ENCODE data around the gene CDK14.

The CDK14 gene

DNA sequence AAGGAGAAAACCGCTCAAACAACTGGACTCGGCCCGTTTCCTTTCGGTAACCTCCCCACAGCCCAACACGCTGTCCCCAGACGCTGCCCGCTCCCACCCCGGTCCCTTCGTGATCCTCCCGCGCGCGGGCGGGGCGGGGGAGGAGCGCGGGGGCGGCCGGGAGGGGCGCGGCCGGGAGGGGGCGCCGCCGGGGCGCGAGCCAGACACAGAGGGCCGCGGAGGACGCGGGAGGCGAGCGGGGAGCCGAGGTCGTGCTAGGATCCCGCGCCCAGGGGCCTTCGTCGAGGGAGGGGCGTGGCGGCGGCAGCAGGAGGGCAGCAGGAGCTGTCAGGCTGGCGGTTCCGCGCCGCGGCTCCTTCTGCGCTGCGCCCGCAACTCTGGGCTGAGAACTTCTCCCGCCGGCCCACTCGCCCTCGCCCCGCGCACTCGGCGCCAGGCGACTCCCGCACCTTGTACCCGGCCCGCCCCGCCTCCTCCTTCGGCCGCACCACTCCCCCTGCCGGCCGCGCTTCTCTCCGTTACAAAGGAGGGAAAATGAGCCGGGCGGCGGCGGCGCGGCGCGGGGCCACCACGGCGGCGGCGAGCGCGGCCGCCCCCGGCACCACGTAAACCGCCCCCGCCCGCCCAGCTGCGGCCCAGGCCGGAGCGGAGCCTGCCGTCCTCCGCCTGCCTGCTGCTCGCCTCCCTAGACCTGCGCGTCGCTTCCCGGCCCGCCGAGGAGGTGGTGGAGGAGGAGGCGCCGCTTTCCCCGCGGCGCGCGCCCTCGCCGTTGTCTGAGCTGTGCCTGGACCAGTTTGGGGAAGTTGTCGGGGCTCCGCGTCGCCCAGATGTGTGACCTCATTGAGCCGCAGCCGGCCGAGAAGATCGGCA, at the start of gene CDK14:
Gene CDK14, plus strand, starts transcription at position 521 of the 870 bp plus-strand sequence. Its CDS starts 307 bp downstream, at position 828.
- no peak for DNase-seq

DNA sequence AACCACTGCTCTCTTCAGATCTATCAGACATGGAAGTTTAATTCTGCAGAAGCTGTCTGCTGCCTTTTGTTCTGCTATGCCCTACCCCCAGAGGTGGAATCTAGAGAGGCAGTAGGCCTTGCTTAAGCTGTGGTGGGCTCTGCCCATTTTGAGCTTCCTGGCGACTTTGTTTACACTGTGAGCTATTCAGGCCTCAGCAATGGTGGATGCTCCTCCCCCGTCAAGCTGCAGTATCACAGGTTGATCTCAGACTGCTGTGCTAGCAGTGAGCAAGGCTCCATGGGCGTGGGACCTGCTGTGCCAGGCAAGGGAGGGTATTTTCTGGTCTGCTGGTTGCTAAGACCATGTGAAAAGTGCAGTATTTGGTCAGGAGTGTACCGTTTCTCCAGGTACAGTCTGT, 45.1 kb upstream of the CDK14 start:
- no peak for DNase-seq

DNA sequence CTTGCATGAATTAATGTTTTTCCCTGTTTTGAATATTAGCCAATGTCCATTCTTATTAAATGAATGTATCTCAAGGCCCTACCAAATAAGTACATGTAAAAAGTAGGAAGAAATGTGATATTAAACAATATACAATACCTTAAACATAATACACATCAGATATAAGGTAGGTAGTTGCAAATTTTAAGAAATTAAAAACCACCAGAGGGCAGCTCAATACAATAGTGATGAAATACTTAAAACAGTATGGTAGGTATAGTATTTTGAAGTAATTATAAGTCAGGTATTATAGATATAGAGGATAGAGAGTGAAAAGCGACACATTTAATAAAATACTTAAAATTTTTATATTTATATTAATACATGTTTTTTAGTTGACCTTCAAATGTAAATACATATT, 43.6 kb upstream of the CDK14 start:
- DNase-seq = no peak

DNA sequence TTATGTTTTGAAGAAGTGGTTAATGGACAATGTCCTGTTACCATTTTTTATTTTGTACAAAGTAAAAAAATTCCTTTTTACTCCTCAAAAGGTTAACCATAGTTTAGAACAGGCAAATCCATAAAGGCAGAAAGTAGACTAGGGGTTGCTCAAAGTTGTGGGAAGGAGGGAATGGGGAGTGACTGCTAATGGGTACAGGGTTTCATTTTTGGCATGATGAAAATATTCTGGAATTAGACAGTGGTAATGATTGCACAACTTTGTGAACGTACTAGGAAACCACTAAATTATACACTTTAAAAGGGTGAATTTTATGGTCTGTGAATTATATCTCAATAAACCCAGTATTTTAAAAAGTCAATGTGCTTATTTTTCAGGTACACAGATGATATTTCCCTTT, 35.4 kb upstream of the CDK14 start:
- DNase-seq = no peak

DNA sequence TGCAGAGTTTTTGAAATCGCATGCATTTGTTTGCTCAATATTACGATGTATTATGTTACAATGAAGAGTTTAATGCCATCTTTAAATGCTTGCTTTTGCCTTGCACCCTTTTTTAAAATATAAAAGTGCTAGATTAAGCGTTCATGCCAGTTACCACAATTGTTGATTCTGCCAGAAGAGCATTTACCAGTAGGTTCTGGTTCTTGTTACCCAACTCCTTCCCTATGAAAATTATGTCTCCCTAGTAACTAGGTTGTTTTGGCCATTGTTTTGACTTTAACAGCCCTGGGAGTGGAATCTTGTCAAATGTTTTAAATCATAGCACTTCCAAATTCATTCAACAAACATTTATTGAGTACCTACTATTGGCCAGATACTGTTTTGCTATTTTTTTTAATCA, 32.8 kb upstream of the CDK14 start:
- no peak for DNase-seq

DNA sequence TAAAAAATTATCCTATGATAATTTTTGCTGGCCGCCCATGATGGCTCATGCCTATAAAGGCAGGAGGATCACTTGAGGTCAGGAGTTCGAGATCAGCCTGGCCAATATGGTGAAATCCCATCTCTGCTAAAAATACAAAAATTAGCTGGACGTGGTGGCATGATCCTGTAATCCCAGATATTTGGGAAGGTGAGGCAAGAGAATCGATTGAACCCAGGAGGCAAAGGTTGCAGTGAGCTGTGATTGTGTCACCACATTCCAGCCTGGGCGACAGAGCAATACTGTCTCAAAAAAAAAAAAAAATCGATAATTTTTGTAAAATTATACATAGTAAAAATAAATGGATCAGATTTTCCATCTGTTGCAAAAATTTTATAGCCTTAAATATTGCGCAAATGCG, 31.7 kb upstream of the CDK14 start:
- DNase-seq = no peak

DNA sequence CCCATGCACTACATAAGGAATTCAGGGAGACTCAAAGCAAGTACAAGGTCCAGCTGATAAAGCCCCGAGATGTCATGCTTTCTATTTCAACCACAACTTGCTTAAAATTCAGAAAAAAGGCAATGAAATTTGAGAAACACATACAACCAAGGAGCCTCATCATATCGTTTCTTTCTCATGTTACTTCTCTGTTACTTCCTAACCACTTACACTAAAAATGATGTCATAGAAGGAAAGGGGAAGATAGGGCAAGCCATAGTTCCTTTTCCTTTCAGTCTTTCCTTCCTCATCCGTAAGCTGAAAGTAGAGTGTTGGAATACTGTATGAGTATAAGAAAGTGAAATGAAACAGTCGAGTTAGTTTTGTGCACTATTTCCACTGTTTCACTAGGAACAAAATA, 27.9 kb upstream of the CDK14 start:
- DNase-seq = no peak

DNA sequence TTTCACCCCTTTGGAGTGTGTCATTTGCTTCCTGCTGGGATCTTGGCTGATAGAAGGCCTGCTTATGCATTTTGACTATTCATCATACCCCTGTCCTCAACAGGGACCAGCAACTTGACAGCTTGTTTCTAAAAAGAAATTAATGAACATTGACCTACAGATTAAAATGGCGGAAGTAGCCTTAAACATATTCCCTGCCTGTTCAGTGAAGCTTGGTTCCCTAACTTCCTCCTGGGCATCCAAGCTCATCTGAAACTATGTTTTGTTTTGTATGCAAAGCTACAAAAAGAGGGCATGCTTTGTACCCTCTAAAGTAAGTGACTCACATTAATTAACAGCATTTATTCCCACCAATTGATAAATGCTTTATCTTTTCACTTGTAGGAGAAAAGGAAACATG, 26.8 kb upstream of the CDK14 start:
- DNase-seq = no peak

DNA sequence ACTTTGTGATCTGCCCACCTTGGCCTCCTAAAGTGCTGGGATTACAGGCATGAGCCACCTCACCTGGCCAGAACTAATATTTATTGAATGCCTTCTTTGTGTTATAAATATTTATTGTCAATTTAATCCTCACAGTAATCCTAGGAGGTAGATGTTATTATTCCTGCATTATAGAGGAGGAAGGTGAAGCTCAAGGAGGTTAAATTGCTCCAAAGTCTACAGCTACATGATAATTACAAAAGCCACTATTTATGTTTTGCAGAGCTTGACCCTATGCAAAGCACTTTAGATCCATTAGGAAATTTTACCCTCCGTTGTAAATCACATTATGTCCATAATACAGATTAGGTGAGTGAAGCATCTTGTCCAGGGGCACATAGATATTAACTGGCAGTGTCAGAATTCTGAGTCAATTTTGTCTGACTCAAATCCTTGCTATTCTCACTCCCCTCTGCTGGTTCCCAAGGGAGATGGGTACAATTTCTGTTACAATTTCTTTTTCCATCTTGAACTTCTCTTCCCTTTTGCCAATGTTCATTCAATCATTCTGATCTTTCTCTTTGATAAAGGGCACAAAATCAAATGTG, 25.7 kb upstream of the CDK14 start:
- no peak for DNase-seq

DNA sequence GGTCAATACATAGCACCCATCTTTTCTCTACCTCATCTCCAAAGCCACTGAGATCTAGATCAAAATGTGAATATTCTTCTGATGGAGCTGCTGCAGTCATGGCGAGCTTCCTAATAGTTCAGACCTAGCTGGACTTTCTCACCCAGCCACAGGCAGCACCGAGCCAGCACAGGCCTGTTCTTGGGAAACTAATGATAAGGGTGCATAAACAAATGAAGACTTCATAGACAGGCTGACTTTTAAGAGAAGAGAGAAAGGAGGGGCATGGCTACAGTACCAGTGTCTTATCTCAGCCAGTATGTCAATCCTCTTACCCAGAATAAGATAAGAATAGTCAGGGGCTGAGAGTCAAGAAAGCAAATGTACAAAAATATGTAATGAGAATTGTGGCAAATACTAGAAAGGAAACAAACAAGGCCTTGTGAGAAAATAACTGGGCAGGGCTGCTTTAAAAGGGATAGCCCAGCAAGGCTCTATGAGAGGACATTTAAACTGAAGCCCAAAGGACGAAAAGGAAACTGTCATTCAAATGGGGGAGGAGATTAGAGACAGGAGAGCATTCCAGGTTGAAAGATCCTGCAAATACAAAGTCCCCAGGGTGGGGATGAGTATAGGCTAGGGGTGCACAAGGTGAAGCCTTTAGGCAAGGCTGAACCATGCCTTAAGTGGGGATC, 21.8 kb upstream of the CDK14 start:
- no peak for DNase-seq

DNA sequence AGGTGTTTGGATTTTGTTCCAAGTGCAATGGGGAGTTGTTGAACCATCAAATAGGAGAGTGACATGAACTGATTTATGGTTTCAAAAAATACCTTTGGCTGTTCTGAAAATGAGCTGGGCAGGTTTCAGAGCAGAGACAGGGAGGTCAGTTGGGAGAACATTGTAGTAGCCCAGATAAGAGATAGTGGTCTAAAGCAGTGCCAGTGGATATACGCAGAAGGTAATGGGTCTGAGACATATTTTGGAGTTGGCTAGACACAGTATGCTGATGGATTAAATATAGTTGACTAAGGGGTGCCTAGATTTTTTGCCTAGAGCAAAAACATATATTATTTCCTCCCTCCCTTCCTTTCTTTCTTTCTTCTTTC, 21.3 kb upstream of the CDK14 start:
- no peak for DNase-seq

DNA sequence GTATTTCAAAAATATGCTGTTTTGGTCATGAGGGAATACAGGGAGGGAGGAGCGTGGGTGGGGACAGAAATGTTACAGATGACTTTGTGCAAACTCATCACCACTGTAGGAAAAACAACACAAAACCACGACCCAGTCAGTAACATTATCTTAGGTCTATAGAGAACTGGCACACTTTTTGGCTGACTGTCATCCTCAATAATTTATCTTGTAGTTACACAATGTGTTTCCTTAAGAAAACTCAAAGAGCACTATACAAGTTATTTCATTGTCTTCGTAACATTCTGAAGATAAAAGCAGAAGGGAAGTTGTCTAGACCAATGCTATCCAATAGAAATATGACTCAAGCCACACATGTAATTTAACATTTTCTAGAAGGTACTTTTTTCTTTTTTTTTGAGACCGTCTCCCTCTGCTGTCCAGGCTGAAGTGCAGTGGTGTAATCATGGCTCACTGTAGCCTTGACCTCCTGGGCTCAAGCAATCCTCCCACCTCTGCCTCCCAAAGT, 16.9 kb upstream of the CDK14 start:
- no peak for DNase-seq

DNA sequence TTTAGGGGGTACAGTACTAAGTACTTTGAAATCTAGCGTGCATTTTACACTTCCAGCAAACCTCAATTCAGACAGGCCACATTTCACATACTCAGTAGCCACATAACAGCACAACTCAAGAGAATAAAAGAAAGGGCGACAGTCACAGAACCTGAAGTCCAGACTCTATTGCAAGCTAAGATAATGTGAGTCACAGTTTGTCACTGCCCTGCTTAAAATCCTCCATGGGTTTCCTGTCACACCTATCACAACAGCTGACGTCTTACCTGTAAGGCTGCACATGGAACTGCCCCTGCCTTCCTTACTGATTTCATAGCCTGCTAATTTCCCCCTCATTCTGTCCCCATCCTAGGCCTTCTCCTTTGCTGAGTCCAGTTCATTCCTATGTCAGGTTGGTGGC, 16.1 kb upstream of the CDK14 start:
- DNase-seq = no peak

DNA sequence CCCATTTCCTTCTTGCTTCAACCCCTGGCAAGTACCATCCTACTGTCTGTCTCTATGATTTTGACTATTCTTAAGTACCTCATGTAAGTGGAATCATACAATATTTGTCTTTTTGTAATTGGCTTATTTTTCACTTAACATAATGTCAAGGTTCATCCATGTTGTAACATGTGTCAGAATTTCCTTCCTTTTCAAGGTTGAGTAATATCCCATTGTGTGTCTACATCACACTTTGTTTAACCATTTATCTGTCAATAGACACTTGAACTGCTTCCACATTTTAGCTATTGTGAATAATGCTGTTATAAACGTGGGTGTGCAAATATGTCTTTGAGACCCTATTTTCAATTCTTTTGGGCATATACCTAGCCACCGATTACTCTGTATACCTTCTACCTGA, 14.0 kb upstream of the CDK14 start:
- no peak for DNase-seq

DNA sequence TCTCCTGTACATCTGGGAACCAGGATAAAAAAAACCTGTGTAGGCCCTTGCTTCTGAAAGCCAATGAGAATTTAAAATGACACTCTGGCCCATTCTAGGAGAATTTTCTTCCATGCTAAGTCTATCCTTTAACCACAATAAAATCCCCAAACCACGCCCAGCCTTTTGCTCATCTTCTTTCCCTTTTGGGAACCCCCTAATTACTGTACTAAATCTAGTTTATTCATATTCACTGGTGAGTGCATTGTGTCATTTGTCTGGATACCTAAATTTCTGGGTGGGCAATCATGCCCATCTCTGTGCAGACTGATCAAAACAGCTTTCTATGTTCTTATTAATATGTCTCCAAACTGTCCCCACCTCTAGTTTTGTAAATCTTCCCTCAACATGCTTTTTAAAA, 11.7 kb upstream of the CDK14 start:
- no peak for DNase-seq

DNA sequence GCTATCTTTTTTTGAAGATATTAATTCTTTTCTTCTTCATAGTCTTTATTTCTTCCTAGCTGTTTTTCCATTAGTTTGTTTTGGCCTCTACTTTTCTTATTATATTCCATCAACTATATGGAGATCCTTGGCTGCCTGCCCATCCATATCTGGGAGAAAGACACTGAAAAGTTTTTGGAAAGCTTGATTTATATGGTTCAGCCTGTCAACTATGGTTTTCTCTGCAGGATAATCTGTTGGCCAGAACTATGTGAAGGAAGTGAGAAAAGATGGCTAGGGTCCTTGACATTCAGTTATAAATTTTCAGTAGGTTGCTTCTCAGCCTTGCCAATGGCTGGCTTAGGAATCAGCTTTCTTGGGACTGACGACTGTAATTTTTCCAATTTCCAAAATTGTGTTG, 10.0 kb upstream of the CDK14 start:
- no peak for DNase-seq

DNA sequence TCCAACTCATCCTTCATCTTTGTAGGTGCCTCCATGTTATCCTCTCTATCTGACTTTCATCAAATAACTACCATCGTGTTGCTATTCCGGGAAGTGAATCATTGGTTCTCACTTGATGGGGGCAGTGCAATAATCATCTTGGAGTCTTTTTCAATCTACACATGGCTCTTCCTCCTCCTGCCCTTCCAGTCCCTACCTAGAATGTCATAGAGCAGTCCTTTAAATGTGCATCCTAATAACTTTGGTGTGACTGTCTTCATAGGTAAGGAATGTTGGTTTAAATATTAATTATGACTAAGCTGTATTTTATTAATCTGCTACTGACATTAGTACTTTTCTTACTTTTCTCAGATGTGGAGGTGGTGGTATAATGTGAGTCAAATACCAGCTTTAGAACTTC, 8.4 kb upstream of the CDK14 start:
- DNase-seq = no peak

DNA sequence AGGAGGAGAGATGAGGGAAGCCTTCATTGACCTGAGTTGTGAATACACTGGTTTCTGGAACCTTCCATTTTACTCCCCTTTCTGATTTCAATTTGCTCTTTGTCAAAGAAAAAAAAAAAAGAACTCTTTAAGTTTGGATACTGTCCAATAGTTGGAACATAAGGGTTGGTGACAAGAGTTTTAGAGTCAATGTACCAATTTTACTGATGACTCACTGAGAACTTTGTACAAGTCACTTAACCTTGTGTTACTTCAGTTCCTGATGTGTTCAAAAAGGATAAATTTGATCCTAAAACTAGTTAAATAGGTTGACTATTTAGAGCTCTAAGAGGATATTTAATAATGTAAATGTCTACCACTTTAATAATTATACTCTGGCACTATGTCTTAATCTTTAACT, 4.1 kb upstream of the CDK14 start:
- DNase-seq = no peak

DNA sequence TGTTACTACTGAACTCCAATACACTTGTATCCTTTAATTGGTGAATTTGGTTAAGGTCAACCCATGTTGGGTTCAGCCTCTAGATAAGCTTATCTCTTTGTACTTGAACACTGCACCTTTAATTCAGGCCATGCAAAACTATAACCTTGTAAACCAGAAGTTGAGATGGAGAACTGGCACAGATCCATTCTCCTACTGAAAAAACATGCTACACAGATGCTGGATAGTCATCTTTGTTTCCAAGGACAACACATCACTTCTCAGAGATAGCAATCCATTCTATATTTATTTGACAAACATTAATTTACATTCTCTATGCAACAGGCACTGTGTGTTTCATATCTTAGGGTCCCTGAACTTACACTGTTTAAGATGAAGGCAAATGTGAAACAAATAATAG, 2.9 kb upstream of the CDK14 start:
- no peak for DNase-seq

DNA sequence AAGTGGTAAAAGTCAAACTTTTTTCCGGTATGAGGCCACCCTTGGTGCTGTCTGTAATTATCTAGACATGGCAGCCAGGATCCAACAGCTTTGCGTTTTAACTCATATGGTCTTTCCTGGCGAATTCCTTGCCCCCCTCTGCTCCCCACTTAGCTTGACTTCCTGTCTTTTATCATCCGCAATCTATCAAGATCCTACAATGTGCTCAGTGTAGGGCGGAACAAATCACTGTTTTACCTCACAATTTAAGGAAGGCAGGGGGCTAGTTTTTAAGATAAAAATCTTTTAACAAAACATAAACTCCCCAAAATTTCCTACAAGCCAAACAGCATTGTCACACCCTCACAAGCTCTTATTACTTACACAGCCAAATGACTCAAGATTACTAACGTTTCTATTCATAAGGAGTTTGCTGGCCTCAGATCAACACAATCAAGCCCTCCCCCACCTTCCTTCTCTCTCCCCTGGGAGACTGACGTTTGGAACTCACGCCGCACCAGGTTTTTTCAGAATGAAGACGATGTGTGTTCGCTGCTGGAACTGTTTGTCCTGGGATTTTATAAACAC, 1.3 kb upstream of the CDK14 start:
- no peak for DNase-seq

DNA sequence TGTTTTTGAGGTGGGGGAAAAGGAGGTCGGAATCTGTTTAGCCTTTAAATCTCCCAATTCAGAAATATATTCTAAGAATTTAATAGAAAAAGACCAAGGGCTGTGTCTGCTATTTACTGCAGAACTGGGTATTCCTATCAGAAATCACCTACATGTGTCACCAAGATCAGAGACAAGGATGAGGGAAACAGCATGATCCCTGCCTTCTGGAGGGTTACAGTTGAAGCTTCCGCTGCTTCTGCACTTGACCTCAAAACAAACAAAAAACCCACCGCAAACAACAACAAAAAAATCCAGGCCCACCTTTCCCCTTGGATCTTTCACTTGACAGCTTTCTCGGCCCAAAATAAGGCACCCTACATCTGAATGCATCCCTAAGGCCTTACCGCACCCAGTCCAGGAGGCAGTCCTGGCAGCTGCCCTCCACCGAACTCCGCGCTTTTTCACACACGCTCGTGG, 750 bp upstream of the CDK14 start:
- DNase-seq = no peak

DNA sequence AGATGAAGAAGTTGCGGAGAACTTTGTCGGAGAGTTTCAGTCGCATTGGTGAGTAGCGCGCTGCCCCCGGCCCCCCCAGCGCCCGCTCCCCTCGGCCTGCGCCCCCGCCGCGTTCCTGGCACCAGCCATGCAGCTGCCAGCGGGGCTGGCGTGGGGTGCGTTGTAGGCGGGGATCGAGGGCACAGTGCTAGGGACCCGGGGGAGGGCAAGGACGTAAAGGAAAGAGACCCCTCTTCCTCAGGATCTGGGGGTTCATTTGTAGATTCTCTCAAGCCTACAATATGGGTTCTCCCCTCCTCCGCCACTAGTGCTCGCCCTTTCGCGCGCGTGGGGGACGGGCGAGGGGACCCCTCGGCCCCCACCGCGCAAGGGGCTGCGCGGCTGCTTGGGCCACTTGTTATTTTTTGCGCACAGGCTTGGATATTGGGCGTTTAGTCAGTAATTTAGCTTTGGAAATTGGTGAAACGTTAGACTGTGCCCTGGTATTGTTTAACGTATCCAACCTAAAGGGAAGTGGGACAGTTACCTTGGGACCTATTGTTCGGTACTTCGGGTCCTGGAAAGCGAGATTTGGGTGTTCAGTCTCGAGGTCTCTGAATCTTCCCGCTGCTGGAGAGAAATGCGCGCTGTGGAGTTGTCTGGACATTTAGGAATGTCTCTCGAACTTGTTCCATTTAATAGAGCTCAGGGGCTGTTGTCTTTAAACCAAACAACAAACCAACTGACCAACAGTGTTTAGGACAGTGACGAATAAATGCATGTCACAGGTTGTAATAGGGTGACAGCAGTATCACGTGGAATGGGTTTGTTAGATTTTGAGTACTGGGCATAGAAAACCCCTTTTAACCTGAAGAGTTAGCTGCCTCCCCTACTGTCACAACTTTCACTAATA, 796 bp downstream of the CDK14 start:
- no peak for DNase-seq

Data from NCI-H1417 treated with DMSO at 0.1 percent for 48 hours (cell line).